ENCODE data around the gene MYBPC2. TPM values are rescaled to one million over a fixed set of nuclear protein-coding genes. Genes with fewer than 3 reads are reported as not detected.

Gene MYBPC2
- total RNA-seq, 1 donor from 2014 or later: not detected

DNA sequence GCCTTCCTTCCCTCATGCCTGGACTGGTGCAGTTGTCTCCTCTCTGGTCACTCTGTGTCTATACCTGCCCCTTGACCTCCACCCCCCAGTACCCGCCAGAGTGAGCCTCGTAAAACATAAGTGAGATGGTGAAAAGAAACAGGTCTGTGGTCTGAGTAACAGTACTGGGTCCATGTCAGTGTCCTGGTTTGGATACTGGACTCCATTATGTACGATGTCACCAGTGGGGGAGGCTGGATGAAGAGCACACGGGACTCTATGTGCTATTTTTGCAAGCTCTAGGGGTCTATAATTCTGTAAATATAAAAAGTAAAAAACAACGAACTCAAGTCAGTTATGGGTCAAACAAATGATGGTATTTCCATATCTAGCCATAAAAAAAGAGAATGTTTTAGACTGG, 14.4 kb downstream of the MYBPC2 start:
- DNase-seq (ENCODE audit: extremely low spot score in 2 of 2): no peak
- no peaks in the 10 kb centered on the region for H3K9me3 ChIP-seq
- H3K27ac ChIP-seq: no peak overlapping the region
- H3K27me3 ChIP-seq: no peaks in the 10 kb centered on the region
- TF ChIP-seq POLR2A (IDR thresholded peaks at IDR 0.05) (no peak), POLR2AphosphoS5 (IDR thresholded peaks at IDR 0.05; ENCODE audit: insufficient read depth in 1 of 2, low read depth in 1 of 2) (no peak)
- TF ChIP-seq, protein P1, sequence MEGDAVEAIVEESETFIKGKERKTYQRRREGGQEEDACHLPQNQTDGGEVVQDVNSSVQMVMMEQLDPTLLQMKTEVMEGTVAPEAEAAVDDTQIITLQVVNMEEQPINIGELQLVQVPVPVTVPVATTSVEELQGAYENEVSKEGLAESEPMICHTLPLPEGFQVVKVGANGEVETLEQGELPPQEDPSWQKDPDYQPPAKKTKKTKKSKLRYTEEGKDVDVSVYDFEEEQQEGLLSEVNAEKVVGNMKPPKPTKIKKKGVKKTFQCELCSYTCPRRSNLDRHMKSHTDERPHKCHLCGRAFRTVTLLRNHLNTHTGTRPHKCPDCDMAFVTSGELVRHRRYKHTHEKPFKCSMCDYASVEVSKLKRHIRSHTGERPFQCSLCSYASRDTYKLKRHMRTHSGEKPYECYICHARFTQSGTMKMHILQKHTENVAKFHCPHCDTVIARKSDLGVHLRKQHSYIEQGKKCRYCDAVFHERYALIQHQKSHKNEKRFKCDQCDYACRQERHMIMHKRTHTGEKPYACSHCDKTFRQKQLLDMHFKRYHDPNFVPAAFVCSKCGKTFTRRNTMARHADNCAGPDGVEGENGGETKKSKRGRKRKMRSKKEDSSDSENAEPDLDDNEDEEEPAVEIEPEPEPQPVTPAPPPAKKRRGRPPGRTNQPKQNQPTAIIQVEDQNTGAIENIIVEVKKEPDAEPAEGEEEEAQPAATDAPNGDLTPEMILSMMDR (IDR thresholded peaks at IDR 0.05): no peak
- H3K36me3 ChIP-seq: no peaks in the 10 kb centered on the region
- intact Hi-C loops (cut with DNase I): no loop called here
- no peaks in the 10 kb centered on the region for H3K4me1 ChIP-seq
- no peak overlapping the region for H3K4me3 ChIP-seq

DNA sequence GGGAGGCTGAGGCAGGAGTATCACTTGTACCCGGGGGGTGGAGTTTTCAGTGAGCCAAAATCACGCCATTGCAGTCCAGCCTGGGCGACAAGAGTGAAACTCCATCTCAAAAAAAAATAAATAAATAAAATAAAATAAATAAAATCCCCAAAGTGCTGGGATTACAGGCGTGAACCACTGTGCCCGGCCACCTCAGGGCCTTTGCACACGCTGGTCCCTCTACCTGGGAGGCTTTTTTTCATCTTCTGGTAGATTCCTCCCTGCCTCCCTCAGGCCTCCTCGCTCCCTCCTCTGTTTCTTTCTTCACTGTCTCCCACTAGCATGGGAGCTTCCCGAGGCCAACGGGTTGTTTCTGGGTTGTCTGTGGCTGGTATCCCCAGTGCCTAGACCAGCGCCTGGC, 15.1 kb downstream of the MYBPC2 start:
- intact Hi-C loops (cut with DNase I): no loop called here
- TF ChIP-seq POLR2AphosphoS5 (IDR thresholded peaks at IDR 0.05; ENCODE audit: insufficient read depth in 1 of 2, low read depth in 1 of 2): no peak
- TF ChIP-seq, protein P1 (IDR thresholded peaks at IDR 0.05): no peak
- no peak for TF ChIP-seq POLR2A (IDR thresholded peaks at IDR 0.05)
- Histone ChIP-seq H3K27ac (no peak overlapping the region), H3K27me3 (no peaks in the 10 kb centered on the region), H3K36me3 (no peaks in the 10 kb centered on the region), H3K9me3 (no peaks in the 10 kb centered on the region), H3K4me3 (no peak overlapping the region), H3K4me1 (no peaks in the 10 kb centered on the region)
- DNase-seq (ENCODE audit: extremely low spot score in 2 of 2): no peak

DNA sequence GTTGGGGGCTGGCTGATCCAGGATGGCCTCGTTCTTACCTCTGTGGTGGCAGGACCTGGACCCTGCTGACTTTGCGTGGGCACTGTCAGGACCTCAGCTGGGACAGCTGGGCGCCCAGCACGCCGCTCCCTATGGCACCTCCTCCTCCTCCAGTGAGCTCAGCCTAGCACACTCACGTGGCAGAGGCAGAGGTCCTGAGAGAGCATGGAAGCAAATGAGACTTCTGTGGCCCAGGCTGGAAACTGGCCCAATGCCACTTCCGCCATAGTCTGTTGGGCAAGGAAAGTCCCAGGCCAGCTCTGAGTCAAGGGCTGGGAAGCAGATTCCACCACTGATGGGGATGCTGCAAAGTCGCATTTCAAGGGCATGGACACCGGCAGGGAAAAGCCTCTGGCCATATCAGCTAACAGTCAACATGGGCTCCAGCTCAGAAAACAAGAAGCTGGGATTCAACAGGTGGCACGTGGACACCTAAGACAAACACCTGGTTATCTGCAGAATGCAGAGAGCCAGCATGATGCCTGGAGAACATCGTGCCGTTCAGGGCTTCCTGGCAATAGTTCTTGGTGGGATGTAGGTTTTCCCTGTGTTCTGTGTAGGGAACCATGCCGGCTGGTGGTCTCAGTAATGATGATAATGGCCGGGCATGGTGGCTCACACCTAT, 16.7 kb downstream of the MYBPC2 start:
- no peaks in the 10 kb centered on the region for H3K4me1 ChIP-seq
- H3K9me3 ChIP-seq: no peaks in the 10 kb centered on the region
- no peaks in the 10 kb centered on the region for H3K36me3 ChIP-seq
- no peak overlapping the region for H3K27ac ChIP-seq
- no peaks in the 10 kb centered on the region for H3K27me3 ChIP-seq
- H3K4me3 ChIP-seq: no peak overlapping the region
- intact Hi-C loops (cut with DNase I): no loop called here
- TF ChIP-seq POLR2AphosphoS5 (IDR thresholded peaks at IDR 0.05; ENCODE audit: insufficient read depth in 1 of 2, low read depth in 1 of 2) (no peak), POLR2A (IDR thresholded peaks at IDR 0.05) (no peak)
- TF ChIP-seq, protein P1 (IDR thresholded peaks at IDR 0.05): no peak
- no peak for DNase-seq (ENCODE audit: extremely low spot score in 2 of 2)

DNA sequence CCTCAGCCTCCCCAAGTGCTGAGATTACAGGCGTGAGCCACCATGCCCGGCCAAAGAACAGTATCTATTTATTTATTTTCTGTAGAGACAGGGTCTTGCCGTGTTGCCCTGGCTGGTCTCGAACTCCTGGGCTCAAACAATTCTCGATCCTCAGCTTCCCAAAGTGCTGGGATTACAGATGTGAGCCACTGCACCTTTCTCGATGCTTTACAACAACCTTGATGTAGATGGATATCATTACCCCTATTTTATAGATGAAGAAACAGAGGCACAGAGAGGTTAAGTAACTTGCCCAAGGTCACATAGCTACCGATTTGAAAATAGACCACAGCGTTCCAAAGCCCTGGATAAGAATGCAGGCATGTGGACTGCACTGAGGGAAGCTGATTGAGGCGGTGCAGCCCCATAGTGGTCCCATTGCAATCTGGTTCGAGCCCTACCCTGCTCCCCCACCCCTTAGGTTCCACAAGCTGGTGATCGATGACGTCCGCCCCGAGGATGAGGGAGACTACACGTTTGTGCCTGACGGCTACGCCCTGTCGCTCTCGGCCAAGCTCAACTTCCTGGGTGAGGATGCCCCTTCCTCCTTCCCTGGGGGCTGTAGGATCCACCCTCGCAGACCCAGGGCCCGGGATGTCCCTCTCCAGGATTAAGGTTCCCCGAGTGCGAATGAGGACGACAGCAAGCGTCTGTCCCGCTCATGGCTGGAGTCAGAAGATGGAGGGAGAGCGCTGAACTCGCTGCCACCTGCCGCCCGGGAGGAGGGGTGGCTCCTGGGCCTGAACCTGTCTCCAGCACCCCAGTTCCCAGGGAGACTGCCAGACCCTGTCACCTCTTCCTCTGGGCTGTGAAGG, 17.9 kb downstream of the MYBPC2 start:
- intact Hi-C loops (cut with DNase I): no loop called here

More for the DNA sequence above, 17.9 kb downstream of the MYBPC2 start:
- no peak overlapping the region for H3K4me3 ChIP-seq
- no peaks in the 10 kb centered on the region for H3K27me3 ChIP-seq
- H3K36me3 ChIP-seq: no peaks in the 10 kb centered on the region
- H3K4me1 ChIP-seq: no peaks in the 10 kb centered on the region
- TF ChIP-seq POLR2A (IDR thresholded peaks at IDR 0.05) (no peak), POLR2AphosphoS5 (IDR thresholded peaks at IDR 0.05; ENCODE audit: insufficient read depth in 1 of 2, low read depth in 1 of 2) (no peak)
- TF ChIP-seq, protein P1 (IDR thresholded peaks at IDR 0.05): no peak
- H3K27ac ChIP-seq: no peak overlapping the region
- DNase-seq (ENCODE audit: extremely low spot score in 2 of 2): no peak
- no peaks in the 10 kb centered on the region for H3K9me3 ChIP-seq

Data from vagina (tissue), 2 donors.